ENCODE data around the gene SLC29A1. TPM values are rescaled to one million over a fixed set of nuclear protein-coding genes. Genes with fewer than 3 reads are reported as not detected.
"Not testable (repeated sequence)": the region's sequence is repeated elsewhere in the genome, so short reads cannot be mapped to it uniquely, and the experiment has no call there.

SLC29A1 gene
- polyA plus RNA-seq, 1 donor = 86.2 TPM

- DNase-seq (ENCODE audit: low read depth) = no peak
These were observed 693 bp upstream of the SLC29A1 start for GRCh38 chr6:44222486-44223318.

- DNase-seq (ENCODE audit: low read depth) = no peak
These were observed 902 bp downstream of the SLC29A1 start for GRCh38 chr6:44224029-44224964.

GRCh38 chr6:44224965-44225305 lies 1.5 kb downstream of the SLC29A1 start:
- no peak for DNase-seq (ENCODE audit: low read depth)

GRCh38 chr6:44225579-44226325 lies 2.4 kb downstream of the SLC29A1 start:
- no peak for DNase-seq (ENCODE audit: low read depth)

- DNase-seq (ENCODE audit: low read depth) = no peak
These were observed 3.2 kb downstream of the SLC29A1 start for GRCh38 chr6:44226368-44227147.

- DNase-seq (ENCODE audit: low read depth) = no peak
These were observed 3.9 kb downstream of the SLC29A1 start for GRCh38 chr6:44227148-44227793.

GRCh38 chr6:44228031-44228430 lies 4.6 kb downstream of the SLC29A1 start:
- no peak for DNase-seq (ENCODE audit: low read depth)

- DNase-seq (ENCODE audit: low read depth) = no peak
These were observed 5.0 kb downstream of the SLC29A1 start for GRCh38 chr6:44228433-44228832.

GRCh38 chr6:44228836-44229235 lies 5.4 kb downstream of the SLC29A1 start:
- no peak for DNase-seq (ENCODE audit: low read depth)

- DNase-seq (ENCODE audit: low read depth) = no peak
These were observed 6.1 kb downstream of the SLC29A1 start for GRCh38 chr6:44229376-44230033.

- DNase-seq (ENCODE audit: low read depth) = no peak
These were observed 6.8 kb downstream of the SLC29A1 start for GRCh38 chr6:44230034-44230675.

- DNase-seq (ENCODE audit: low read depth) = not testable (repeated sequence)
These were observed 8.0 kb downstream of the SLC29A1 start for GRCh38 chr6:44231426-44231825.

GRCh38 chr6:44232676-44233566 lies 9.5 kb downstream of the SLC29A1 start:
- no peak for DNase-seq (ENCODE audit: low read depth)

GRCh38 chr6:44233567-44234100 lies 10.2 kb downstream of the SLC29A1 start:
- DNase-seq (ENCODE audit: low read depth) = no peak

- DNase-seq (ENCODE audit: low read depth) = no peak
These were observed 11.0 kb downstream of the SLC29A1 start for GRCh38 chr6:44234101-44235025.

- no peak for DNase-seq (ENCODE audit: low read depth)
These were observed 11.9 kb downstream of the SLC29A1 start for GRCh38 chr6:44235269-44235668.

GRCh38 chr6:44235891-44236516 lies 12.6 kb downstream of the SLC29A1 start:
- DNase-seq (ENCODE audit: low read depth) = no peak
